ENCODE results near the gene ITLN1. TPM values are rescaled to one million over a fixed set of nuclear protein-coding genes. Genes with fewer than 3 reads are reported as not detected.

Gene ITLN1
- total RNA-seq, 1 donor from 2014 or later = not detected

GRCh38 chr1:160836981-160837557, 47.9 kb downstream of the ITLN1 start:
- H3K27ac Mint-ChIP-seq (ENCODE audit: unreplicated experiment) = no peak overlapping the region
- TF ChIP-seq CTCF (IDR thresholded peaks at IDR 0.05; ENCODE audit: partially characterized antibody, unreplicated experiment) = no peak
- H3K27me3 Mint-ChIP-seq (ENCODE audit: unreplicated experiment) = no peaks in the 10 kb centered on the region
- H3K9me3 Mint-ChIP-seq (ENCODE audit: unreplicated experiment) = peaks cover 2% of the 10 kb centered on the region
- H3K4me1 Mint-ChIP-seq (ENCODE audit: low read depth, unreplicated experiment) = no peaks in the 10 kb centered on the region
- no peaks in the 10 kb centered on the region for H3K36me3 Mint-ChIP-seq (ENCODE audit: unreplicated experiment)
- no peak overlapping the region for H3K4me3 Mint-ChIP-seq (ENCODE audit: unreplicated experiment)
- no peak for DNase-seq

GRCh38 chr1:160836561-160836960, 48.4 kb downstream of the ITLN1 start:
- Mint-ChIP-seq H3K4me3 (ENCODE audit: unreplicated experiment) (no peak overlapping the region), H3K4me1 (ENCODE audit: low read depth, unreplicated experiment) (no peaks in the 10 kb centered on the region), H3K36me3 (ENCODE audit: unreplicated experiment) (no peaks in the 10 kb centered on the region), H3K27me3 (ENCODE audit: unreplicated experiment) (no peaks in the 10 kb centered on the region), H3K9me3 (ENCODE audit: unreplicated experiment) (peaks cover 2% of the 10 kb centered on the region), H3K27ac (ENCODE audit: unreplicated experiment) (no peak overlapping the region)
- no peak for DNase-seq
- TF ChIP-seq CTCF (IDR thresholded peaks at IDR 0.05; ENCODE audit: partially characterized antibody, unreplicated experiment) = no peak

GRCh38 chr1:160835751-160836150, 49.2 kb downstream of the ITLN1 start:
- peaks cover 2% of the 10 kb centered on the region for H3K9me3 Mint-ChIP-seq (ENCODE audit: unreplicated experiment)
- H3K27ac Mint-ChIP-seq (ENCODE audit: unreplicated experiment) = no peak overlapping the region
- no peaks in the 10 kb centered on the region for H3K4me1 Mint-ChIP-seq (ENCODE audit: low read depth, unreplicated experiment)
- H3K36me3 Mint-ChIP-seq (ENCODE audit: unreplicated experiment) = no peaks in the 10 kb centered on the region
- TF ChIP-seq CTCF (IDR thresholded peaks at IDR 0.05; ENCODE audit: partially characterized antibody, unreplicated experiment) = no peak
- no peak overlapping the region for H3K4me3 Mint-ChIP-seq (ENCODE audit: unreplicated experiment)
- DNase-seq = no peak
- H3K27me3 Mint-ChIP-seq (ENCODE audit: unreplicated experiment) = no peaks in the 10 kb centered on the region

GRCh38 chr1:160834945-160835565, 49.9 kb downstream of the ITLN1 start:
- Mint-ChIP-seq H3K36me3 (ENCODE audit: unreplicated experiment) (no peaks in the 10 kb centered on the region), H3K27ac (ENCODE audit: unreplicated experiment) (no peak overlapping the region), H3K9me3 (ENCODE audit: unreplicated experiment) (peaks cover 2% of the 10 kb centered on the region), H3K27me3 (ENCODE audit: unreplicated experiment) (no peaks in the 10 kb centered on the region), H3K4me3 (ENCODE audit: unreplicated experiment) (no peak overlapping the region), H3K4me1 (ENCODE audit: low read depth, unreplicated experiment) (no peaks in the 10 kb centered on the region)
- TF ChIP-seq CTCF (IDR thresholded peaks at IDR 0.05; ENCODE audit: partially characterized antibody, unreplicated experiment) = peak; percentile 92
- DNase-seq = peak; percentile 36
